DOHH2 (cell line): Measurements from ENCODE around the gene KLKB1.

Experiments
- H3F3A ChIP-seq: fragments of 200-600 bp; sonication (generic), shearing (Covaris generic); 2 replicates; pipeline ENCODE4 v1.6.0; 2016; ENCODE audit warnings: antibody characterized with exemption, mild to moderate bottlenecking; ENCODE audit not compliant: control insufficient read depth, insufficient read depth
- H3K27ac ChIP-seq: fragments of 200-600 bp; sonication (generic); 2 replicates; pipeline ENCODE4 v1.5.1; 2014; ENCODE audit warnings: low read depth, mild to moderate bottlenecking, low read length, moderate library complexity
- H3K27me3 ChIP-seq: fragments of 200-600 bp; sonication (generic); 2 replicates; pipeline ENCODE4 v1.6.1; 2014; ENCODE audit warnings: mild to moderate bottlenecking, low read length, mixed read lengths; ENCODE audit not compliant: control insufficient read depth
- H3K36me3 ChIP-seq: fragments of 200-600 bp; sonication (generic); 2 replicates; pipeline ENCODE4 v1.6.1; 2014; ENCODE audit warnings: mild to moderate bottlenecking, low read length, moderate library complexity, mixed read lengths; ENCODE audit not compliant: control insufficient read depth
- H3K4me1 ChIP-seq: fragments of 200-600 bp; sonication (generic); 2 replicates; pipeline ENCODE4 v1.6.1; 2014; ENCODE audit warnings: mild to moderate bottlenecking, low read length, mixed read lengths; ENCODE audit not compliant: control insufficient read depth
- H3K4me2 ChIP-seq: fragments of 200-600 bp; sonication (generic); 2 replicates; pipeline ENCODE4 v1.6.0; 2014; ENCODE audit warnings: mild to moderate bottlenecking, low read length, moderate library complexity
- H3K4me3 ChIP-seq: fragments of 200-600 bp; sonication (generic); 2 replicates; pipeline ENCODE4 v1.5.1; 2014; ENCODE audit warnings: mild to moderate bottlenecking, low read length, mixed read lengths
- H3K79me2 ChIP-seq: fragments of 200-600 bp; sonication (generic); 2 replicates; pipeline ENCODE4 v1.6.1; 2014; ENCODE audit warnings: mild to moderate bottlenecking, low read length, mixed read lengths; ENCODE audit not compliant: control insufficient read depth
- H3K9me2 ChIP-seq: fragments of 200-600 bp; sonication (generic); replicated peaks from 2 replicates; pipeline ENCODE4 v1.6.1; 2014; ENCODE audit warnings: mild to moderate bottlenecking, low read length, mixed read lengths; ENCODE audit not compliant: control insufficient read depth
- H3K9me3 ChIP-seq: fragments of 200-600 bp; sonication (generic); 2 replicates; pipeline ENCODE4 v1.6.1; 2014; ENCODE audit warnings: antibody characterized with exemption, low read length, mixed read lengths; ENCODE audit not compliant: control insufficient read depth, insufficient read depth
- H4K20me1 ChIP-seq: fragments of 200-600 bp; sonication (generic); 2 replicates; pipeline ENCODE4 v1.6.0; 2014; ENCODE audit warnings: low read depth, mild to moderate bottlenecking, antibody characterized with exemption, low read length, moderate library complexity; ENCODE audit not compliant: control insufficient read depth, insufficient read depth
- TF ChIP-seq, protein P1 (sequence below): fragments of 200-600 bp; sonication (generic); IDR thresholded peaks from one replicate; pipeline ENCODE4 v1.5.1; 2014; ENCODE audit warnings: antibody characterized with exemption, mild to moderate bottlenecking, low read depth, low read length; ENCODE audit not compliant: poor library complexity, severe bottlenecking

The KLKB1 gene

DNA sequence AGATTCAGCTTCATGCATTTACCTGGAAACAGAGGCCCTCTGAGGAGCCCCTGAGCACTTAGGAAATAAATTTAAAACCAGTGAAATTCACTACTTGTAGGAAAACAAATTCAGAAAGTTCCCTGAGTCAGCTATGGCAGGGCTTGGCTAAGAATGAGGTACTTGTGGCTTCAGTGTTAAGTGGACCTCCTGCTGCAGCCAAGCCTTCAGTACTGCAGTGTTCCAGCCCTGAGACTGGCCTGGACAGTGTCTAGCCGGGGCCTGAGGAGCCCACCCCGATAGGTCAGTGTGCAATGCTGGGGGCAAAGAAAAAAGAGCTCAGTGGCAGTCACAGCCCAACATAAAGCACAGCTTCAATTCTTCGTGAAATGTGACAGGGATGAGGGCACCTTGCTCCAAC, 80.6 kb downstream of the KLKB1 start:
- H3K27me3 ChIP-seq, result no peaks in the 10 kb centered on the region
- TF ChIP-seq, protein P1, sequence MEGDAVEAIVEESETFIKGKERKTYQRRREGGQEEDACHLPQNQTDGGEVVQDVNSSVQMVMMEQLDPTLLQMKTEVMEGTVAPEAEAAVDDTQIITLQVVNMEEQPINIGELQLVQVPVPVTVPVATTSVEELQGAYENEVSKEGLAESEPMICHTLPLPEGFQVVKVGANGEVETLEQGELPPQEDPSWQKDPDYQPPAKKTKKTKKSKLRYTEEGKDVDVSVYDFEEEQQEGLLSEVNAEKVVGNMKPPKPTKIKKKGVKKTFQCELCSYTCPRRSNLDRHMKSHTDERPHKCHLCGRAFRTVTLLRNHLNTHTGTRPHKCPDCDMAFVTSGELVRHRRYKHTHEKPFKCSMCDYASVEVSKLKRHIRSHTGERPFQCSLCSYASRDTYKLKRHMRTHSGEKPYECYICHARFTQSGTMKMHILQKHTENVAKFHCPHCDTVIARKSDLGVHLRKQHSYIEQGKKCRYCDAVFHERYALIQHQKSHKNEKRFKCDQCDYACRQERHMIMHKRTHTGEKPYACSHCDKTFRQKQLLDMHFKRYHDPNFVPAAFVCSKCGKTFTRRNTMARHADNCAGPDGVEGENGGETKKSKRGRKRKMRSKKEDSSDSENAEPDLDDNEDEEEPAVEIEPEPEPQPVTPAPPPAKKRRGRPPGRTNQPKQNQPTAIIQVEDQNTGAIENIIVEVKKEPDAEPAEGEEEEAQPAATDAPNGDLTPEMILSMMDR, result no peak
- H4K20me1 ChIP-seq, result no peaks in the 10 kb centered on the region
- no peak overlapping the region for H3K4me2 ChIP-seq
- no peak overlapping the region for H3K27ac ChIP-seq
- H3K4me3 ChIP-seq, result no peak overlapping the region
- no peaks in the 10 kb centered on the region for H3K9me3 ChIP-seq
- H3K9me2 ChIP-seq, result no peaks in the 10 kb centered on the region
- no peaks in the 10 kb centered on the region for H3F3A ChIP-seq
- no peaks in the 10 kb centered on the region for H3K4me1 ChIP-seq
- no peaks in the 10 kb centered on the region for H3K79me2 ChIP-seq
- no peaks in the 10 kb centered on the region for H3K36me3 ChIP-seq
